ENCODE measurements around the gene LUM.

DNA sequence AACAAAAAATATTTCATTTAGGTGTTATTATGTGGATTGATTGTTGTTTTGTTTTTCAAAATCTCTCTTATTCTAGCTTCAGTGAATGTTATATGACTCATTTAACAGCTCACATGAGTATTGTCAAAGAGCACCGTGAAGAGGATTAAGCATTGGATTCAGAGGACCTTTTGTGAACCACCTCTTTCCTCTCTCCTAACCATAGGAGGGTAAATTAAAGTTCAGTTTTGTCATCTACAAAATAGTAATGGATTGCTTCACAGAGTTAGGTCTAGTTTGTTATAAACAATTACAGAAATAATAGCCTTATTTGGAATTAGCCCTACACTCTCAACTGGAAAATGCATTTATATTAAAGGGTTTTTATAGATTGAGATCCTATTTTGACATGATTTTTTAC lies 52.5 kb downstream of the LUM start:
- TF ChIP-seq, protein P1, sequence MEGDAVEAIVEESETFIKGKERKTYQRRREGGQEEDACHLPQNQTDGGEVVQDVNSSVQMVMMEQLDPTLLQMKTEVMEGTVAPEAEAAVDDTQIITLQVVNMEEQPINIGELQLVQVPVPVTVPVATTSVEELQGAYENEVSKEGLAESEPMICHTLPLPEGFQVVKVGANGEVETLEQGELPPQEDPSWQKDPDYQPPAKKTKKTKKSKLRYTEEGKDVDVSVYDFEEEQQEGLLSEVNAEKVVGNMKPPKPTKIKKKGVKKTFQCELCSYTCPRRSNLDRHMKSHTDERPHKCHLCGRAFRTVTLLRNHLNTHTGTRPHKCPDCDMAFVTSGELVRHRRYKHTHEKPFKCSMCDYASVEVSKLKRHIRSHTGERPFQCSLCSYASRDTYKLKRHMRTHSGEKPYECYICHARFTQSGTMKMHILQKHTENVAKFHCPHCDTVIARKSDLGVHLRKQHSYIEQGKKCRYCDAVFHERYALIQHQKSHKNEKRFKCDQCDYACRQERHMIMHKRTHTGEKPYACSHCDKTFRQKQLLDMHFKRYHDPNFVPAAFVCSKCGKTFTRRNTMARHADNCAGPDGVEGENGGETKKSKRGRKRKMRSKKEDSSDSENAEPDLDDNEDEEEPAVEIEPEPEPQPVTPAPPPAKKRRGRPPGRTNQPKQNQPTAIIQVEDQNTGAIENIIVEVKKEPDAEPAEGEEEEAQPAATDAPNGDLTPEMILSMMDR (conservative IDR thresholded peaks at IDR 0.05 in 1 of 2, IDR thresholded peaks at IDR 0.05 in 1 of 2; ENCODE audit: extremely low read depth in 1 of 2, insufficient read depth in 1 of 2, low read depth in 1 of 2, low read length in 2 of 2), result no peak
- TF ChIP-seq EZH2 (IDR thresholded peaks at IDR 0.05; ENCODE audit: borderline replicate concordance, low read length), result no peak
